Measurements from ENCODE around the gene CEP170B.
A peak's percentile ranks its signal among the peaks of the same experiment; 100 is the strongest.
"Not testable (repeated sequence)": the region's sequence is repeated elsewhere in the genome, so short reads cannot be mapped to it uniquely, and the experiment has no call there.

Gene CEP170B

GRCh38 chr14:104865081-104865630 lies at the start of gene CEP170B:
Gene CEP170B, plus strand, starts transcription at chr14:104865268. Its CDS starts 3,183 bp downstream, at chr14:104868451.
- peak; percentile 39 for DNase-seq

GRCh38 chr14:104816616-104816884 lies 48.5 kb upstream of the CEP170B start:
- no peak for DNase-seq

GRCh38 chr14:104817930-104818713 lies 46.9 kb upstream of the CEP170B start:
- DNase-seq = no peak

- DNase-seq = no peak
Measured at GRCh38 chr14:104818714-104819161, 46.3 kb upstream of the CEP170B start.

GRCh38 chr14:104819361-104819781 lies 45.7 kb upstream of the CEP170B start:
- DNase-seq = no peak

GRCh38 chr14:104820669-104821228 lies 44.3 kb upstream of the CEP170B start:
- DNase-seq = peak; percentile 68

GRCh38 chr14:104821229-104821945 lies 43.7 kb upstream of the CEP170B start:
- no peak for DNase-seq

- no peak for DNase-seq
Measured at GRCh38 chr14:104821971-104822608, 43.0 kb upstream of the CEP170B start.

GRCh38 chr14:104822821-104823615 lies 42.0 kb upstream of the CEP170B start:
- DNase-seq = no peak

- DNase-seq = no peak
Measured at GRCh38 chr14:104824353-104824997, 40.6 kb upstream of the CEP170B start.

GRCh38 chr14:104826189-104826860 lies 38.7 kb upstream of the CEP170B start:
- DNase-seq = peak; percentile 64

- DNase-seq = no peak
Measured at GRCh38 chr14:104826861-104827176, 38.2 kb upstream of the CEP170B start.

- DNase-seq = peak; percentile 43
Measured at GRCh38 chr14:104827177-104828055, 37.7 kb upstream of the CEP170B start.

- DNase-seq = no peak
Measured at GRCh38 chr14:104830781-104831180, 34.3 kb upstream of the CEP170B start.

GRCh38 chr14:104836171-104836935 lies 28.7 kb upstream of the CEP170B start:
- DNase-seq = not testable (repeated sequence)

- no peak for DNase-seq
Measured at GRCh38 chr14:104841730-104842129, 23.3 kb upstream of the CEP170B start.

- no peak for DNase-seq
Measured at GRCh38 chr14:104843006-104843405, 22.1 kb upstream of the CEP170B start.

- DNase-seq = no peak
Measured at GRCh38 chr14:104843442-104844305, 21.4 kb upstream of the CEP170B start.

Data from HCEC 1CT (cell line).